Right lobe of liver (tissue), 6 donors: ENCODE results near the gene CEP72. TPM values are rescaled to one million over a fixed set of nuclear protein-coding genes. Genes with fewer than 3 reads are reported as not detected.

Experiments
- ATAC-seq, 4 donors: fragments of 200-7000 bp; cut with Tn5 transposase; one replicate each; pipeline ENCODE4 v1.9.1; 2020; ENCODE audit warnings: mild to moderate bottlenecking in 4 of 4, moderate library complexity in 4 of 4
- DNase-seq, 3 donors: peaks; one replicate each; pipeline ENCODE4 v3.0.0-alpha.2; 2020
- H3K27ac ChIP-seq, 3 donors: fragments of 200-600 bp; one replicate each; pipeline ENCODE4 v1.8.0; 2022
- H3K27me3 ChIP-seq, 2 donors: fragments of 200-600 bp; one replicate each; pipeline ENCODE4 v1.8.0; 2022
- H3K36me3 ChIP-seq, 4 donors: fragments of 200-600 bp; sonication (generic) in 1 of 4; one replicate each; pipeline versions ENCODE4 v1.5.1 to v1.8.0; 2017 to 2022; ENCODE audit warnings: control low read depth in 1 of 4
- H3K4me1 ChIP-seq, 4 donors: fragments of 200-600 bp; sonication (generic) in 1 of 4; one replicate each; pipeline versions ENCODE4 v1.5.1 to v1.8.0; 2017 to 2022; ENCODE audit warnings: control low read depth in 1 of 4
- H3K4me3 ChIP-seq, 3 donors: fragments of 200-600 bp; one replicate each; pipeline ENCODE4 v1.8.0; 2022
- H3K9me3 ChIP-seq, 4 donors: fragments of 200-600 bp; sonication (generic) in 1 of 4; one replicate each; pipeline versions ENCODE4 v1.5.1 to v1.8.0; 2017 to 2022; ENCODE audit warnings: control low read depth in 1 of 4
- POLR2A ChIP-seq: fragments of 450-650 bp; IDR thresholded peaks from one replicate; pipeline ENCODE4 v1.6.1; 2017; ENCODE audit warnings: antibody characterized with exemption, mild to moderate bottlenecking
- WGBS: methylation state at CpG from one replicate; pipeline ENCODE4 v1.1.6; 2018; ENCODE audit warnings: low coverage, low lambda C conversion rate; ENCODE audit not compliant: insufficient coverage; ENCODE audit errors: missing lambda C conversion rate; 5-methylcytosine and 5-hydroxymethylcytosine counted together
- intact Hi-C, 2 donors: fragments of 100-400 bp; cut with DNase I; formaldehyde crosslinking; loops; one replicate each; pipeline versions ENCODE4 v1.11.2 to v1.14.1; 2022
- total RNA-seq, 6 experiments: library from RNA; depleted of rRNA in 2 of 6; stranded (reverse); fragments of >200 nt in 2 of 6; fragmentation: NEBNext Ultra II Directional in 3 of 6; extraction: Animal tissue kit (Norgen Biotek cat#: 25700) in 3 of 6; gene quantifications; one replicate each; pipeline versions ENCODE4 v1.1.0 to v1.2.4, GENCODE V29; 2016 to 2023
- TF ChIP-seq, protein P1 (sequence below), 4 donors: fragments of 200-600 bp in 3 of 4; fragments of 450-650 bp in 1 of 4; IDR thresholded peaks; one replicate each; pipeline versions ENCODE4 v1.5.1 to v1.8.0; 2016 to 2022; ENCODE audit warnings: antibody characterized with exemption in 4 of 4, mild to moderate bottlenecking in 2 of 4
- donor health status: DM: no; HTN: yes; CAD: no.
- donor health status: DM: no; HTN: no; CAD: no.
- donor health status: DM: no; HTN: no; CAD: no.
- donor health status: DM: no; HTN: yes; CAD: no.
- donor health status: DM: no; HTN: yes; CAD: no.

The CEP72 gene
- total RNA-seq, 6 experiments from 2014 or later = 3.4 to 6.0 (median 4.2) TPM

DNA sequence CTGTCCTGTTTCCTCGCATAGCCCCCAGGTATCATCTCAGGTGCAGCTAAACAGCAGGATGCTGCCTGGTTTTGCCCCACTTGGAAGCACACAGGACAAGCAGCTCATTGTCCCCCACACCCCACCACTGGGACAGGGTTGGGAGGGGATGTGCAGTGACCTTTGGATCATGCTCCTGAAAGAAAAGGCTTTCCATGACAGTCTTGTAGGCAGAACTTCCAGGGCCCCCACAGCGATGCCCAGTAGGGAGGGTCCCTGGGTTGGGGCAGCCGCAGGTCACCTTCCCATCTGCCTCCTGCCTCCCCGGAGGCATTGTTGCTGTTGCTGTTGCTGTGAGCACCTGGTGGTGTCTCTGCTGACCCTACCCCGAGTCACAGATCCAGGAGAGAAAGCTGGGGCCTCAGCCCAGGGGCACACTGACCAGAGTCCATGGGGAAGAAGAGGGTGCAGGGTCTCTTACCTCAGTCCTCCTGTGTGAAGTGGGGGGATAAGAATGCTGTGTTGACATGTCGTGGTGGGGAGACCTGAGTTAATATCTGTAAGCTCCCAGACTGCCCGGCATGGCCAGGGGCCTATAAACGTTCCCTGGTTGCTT, 8.5 kb downstream of the CEP72 start:
- peak in 2 of 3 donors; percentile 8 to 22 for DNase-seq
- H3K4me3 ChIP-seq = no peak overlapping the region
- TF ChIP-seq POLR2A = no peak
- TF ChIP-seq, protein P1, sequence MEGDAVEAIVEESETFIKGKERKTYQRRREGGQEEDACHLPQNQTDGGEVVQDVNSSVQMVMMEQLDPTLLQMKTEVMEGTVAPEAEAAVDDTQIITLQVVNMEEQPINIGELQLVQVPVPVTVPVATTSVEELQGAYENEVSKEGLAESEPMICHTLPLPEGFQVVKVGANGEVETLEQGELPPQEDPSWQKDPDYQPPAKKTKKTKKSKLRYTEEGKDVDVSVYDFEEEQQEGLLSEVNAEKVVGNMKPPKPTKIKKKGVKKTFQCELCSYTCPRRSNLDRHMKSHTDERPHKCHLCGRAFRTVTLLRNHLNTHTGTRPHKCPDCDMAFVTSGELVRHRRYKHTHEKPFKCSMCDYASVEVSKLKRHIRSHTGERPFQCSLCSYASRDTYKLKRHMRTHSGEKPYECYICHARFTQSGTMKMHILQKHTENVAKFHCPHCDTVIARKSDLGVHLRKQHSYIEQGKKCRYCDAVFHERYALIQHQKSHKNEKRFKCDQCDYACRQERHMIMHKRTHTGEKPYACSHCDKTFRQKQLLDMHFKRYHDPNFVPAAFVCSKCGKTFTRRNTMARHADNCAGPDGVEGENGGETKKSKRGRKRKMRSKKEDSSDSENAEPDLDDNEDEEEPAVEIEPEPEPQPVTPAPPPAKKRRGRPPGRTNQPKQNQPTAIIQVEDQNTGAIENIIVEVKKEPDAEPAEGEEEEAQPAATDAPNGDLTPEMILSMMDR (IDR thresholded peaks at IDR 0.05) = no peak
- intact Hi-C loops = no loop called here
- no peaks in the 10 kb centered on the region for H3K4me1 ChIP-seq
- H3K9me3 ChIP-seq = no peaks in the 10 kb centered on the region
- H3K27ac ChIP-seq = no peak overlapping the region
- WGBS = 92% methylated on average over 2 of the region's 8 CpGs
- peaks cover 0 to 12% (median 0%) of the 10 kb centered on the region in 4 donors for H3K36me3 ChIP-seq
- ATAC-seq = no peak
- H3K27me3 ChIP-seq = no peaks in the 10 kb centered on the region

DNA sequence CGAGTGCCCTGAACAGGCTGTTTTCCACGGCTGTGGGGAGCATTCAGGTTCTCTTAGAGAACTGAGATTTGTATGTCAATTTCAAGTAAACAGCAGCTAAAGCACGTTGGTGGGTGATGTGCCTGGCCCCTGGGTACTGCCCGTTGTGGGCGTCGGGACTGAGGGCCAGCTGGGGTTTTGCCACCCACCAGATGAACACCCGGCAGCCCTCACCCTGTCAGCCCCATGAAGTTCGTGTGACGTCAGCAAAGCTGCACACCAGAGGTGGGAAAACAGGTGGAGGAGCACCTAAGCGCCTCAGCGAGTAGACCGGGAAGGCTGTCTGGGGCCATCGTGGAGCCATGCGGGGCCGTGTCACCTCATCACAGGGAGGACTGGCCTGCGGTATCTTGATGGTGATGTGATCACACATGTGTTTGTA, 9.2 kb downstream of the CEP72 start:
- no peak overlapping the region for H3K4me3 ChIP-seq
- no peaks in the 10 kb centered on the region for H3K9me3 ChIP-seq
- DNase-seq (peak; percentile 10 to 36 (median 33)), ATAC-seq (no peak)
- TF ChIP-seq POLR2A = no peak
- TF ChIP-seq, protein P1 (IDR thresholded peaks at IDR 0.05) = no peak
- no peaks in the 10 kb centered on the region for H3K27me3 ChIP-seq
- peaks cover 0 to 12% (median 0%) of the 10 kb centered on the region in 4 donors for H3K36me3 ChIP-seq
- intact Hi-C loops = no loop called here
- 97% methylated on average over 6 of the region's 16 CpGs for WGBS
- no peak overlapping the region for H3K27ac ChIP-seq
- H3K4me1 ChIP-seq = no peaks in the 10 kb centered on the region

DNA sequence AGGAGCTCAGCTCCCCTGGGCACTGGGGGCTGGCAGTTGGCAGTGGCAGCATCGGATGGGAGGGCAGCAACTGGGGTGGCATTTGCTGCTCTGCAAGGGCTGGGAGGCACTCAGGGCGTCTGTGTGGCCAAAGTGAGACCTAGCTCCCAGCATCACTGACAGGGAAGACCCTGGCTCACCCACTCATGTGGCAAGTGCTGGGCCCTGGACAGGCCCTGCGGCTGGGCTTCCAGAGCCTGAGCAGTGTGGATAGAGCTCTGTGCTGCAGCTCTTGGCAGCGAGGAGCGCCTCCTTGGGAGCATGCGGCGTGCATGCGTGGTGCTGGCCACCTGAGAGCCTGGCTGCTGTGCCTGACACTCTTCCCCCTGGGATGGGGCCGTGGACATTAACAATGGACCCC, 10.2 kb downstream of the CEP72 start:
- no CpG with 5 or more reads among the region's 9 CpGs for WGBS
- Histone ChIP-seq H3K27ac (no peak overlapping the region), H3K4me3 (no peak overlapping the region), H3K4me1 (no peaks in the 10 kb centered on the region), H3K9me3 (no peaks in the 10 kb centered on the region), H3K36me3 (peaks cover 0 to 14% (median 0%) of the 10 kb centered on the region in 4 donors), H3K27me3 (no peaks in the 10 kb centered on the region)
- DNase-seq (peak in 1 of 3 donors; percentile 38), ATAC-seq (peak in 1 of 4 donors; percentile 13)
- TF ChIP-seq, protein P1 (IDR thresholded peaks at IDR 0.05) = no peak
- no peak for TF ChIP-seq POLR2A
- intact Hi-C loops = no loop called here

DNA sequence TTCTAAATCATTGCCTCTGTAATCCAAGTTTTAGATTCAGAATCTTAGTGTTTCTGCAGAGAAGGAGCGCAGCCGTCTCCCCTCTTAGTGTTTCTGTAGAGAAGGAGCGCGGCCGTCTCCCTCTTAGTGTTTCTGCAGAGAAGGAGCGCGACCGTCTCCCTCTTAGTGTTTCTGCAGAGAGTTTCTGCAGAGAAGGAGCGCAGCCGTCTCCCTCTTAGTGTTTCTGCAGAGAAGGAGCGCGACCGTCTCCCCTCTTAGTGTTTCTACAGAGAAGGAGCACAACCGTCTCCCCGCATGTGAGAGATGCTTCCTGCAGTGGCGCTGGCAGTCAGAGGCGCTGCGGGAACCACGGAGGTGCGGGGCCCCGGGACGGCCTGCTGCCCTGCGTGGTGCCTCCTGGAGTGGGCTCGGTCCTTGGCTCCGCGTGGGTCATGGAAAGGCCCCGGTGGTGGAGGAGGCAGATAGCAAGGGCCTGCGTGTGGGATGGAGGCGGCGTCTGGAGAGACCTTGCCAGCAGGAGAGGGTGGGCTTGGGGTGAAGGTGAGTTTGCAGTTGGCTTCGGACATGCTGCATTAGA, 10.9 kb downstream of the CEP72 start:
- no peaks in the 10 kb centered on the region for H3K4me1 ChIP-seq
- no peak overlapping the region for H3K4me3 ChIP-seq
- no peak overlapping the region for H3K27ac ChIP-seq
- H3K27me3 ChIP-seq = no peaks in the 10 kb centered on the region
- no peak for TF ChIP-seq POLR2A
- no peak for ATAC-seq
- DNase-seq = peak in 2 of 3 donors; percentile 13 to 45
- peaks cover 0 to 19% (median 0%) of the 10 kb centered on the region in 4 donors for H3K36me3 ChIP-seq
- H3K9me3 ChIP-seq = no peaks in the 10 kb centered on the region
- WGBS = 94% methylated on average over 16 of the region's 31 CpGs
- intact Hi-C loops = no loop called here

DNA sequence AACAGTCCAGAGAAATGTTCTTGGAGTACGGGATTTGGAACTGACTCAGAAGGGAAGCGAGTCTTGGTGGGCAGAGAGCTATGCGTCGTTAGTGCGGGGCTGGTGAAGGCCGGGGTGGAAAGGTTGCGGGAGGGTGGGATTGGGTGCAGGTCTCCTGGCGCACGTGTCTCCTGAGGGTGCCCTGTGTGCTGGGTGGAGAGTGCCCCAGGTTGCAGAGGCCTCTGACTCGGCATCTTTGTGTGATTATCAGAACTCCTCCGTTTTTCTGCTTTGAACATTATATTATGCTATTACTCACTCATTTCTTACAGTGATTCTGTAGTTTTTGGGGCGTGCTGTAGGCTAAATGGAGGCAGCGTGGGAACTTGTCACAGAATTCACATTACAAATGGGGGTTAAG, 11.4 kb downstream of the CEP72 start:
- ATAC-seq (no peak), DNase-seq (no peak)
- no peak for TF ChIP-seq POLR2A
- TF ChIP-seq, protein P1 (IDR thresholded peaks at IDR 0.05) = no peak
- H3K27ac ChIP-seq = no peak overlapping the region
- no peak overlapping the region for H3K4me3 ChIP-seq
- H3K36me3 ChIP-seq = peaks cover 0 to 20% (median 0%) of the 10 kb centered on the region in 4 donors
- 97% methylated on average over 6 of the region's 13 CpGs for WGBS
- intact Hi-C loops = no loop called here
- no peaks in the 10 kb centered on the region for H3K4me1 ChIP-seq
- H3K9me3 ChIP-seq = no peaks in the 10 kb centered on the region
- no peaks in the 10 kb centered on the region for H3K27me3 ChIP-seq
